Right lobe of liver (tissue), 6 donors: ENCODE results near the gene TTC39A. TPM values are rescaled to one million over a fixed set of nuclear protein-coding genes. Genes with fewer than 3 reads are reported as not detected.

Experiments
- ATAC-seq, 4 donors: fragments of 200-7000 bp; cut with Tn5 transposase; one replicate each; pipeline ENCODE4 v1.9.1; 2020; ENCODE audit warnings: mild to moderate bottlenecking in 4 of 4, moderate library complexity in 4 of 4
- DNase-seq, 3 donors: peaks; one replicate each; pipeline ENCODE4 v3.0.0-alpha.2; 2020
- H3K27ac ChIP-seq, 3 donors: fragments of 200-600 bp; one replicate each; pipeline ENCODE4 v1.8.0; 2022
- H3K27me3 ChIP-seq, 2 donors: fragments of 200-600 bp; one replicate each; pipeline ENCODE4 v1.8.0; 2022
- H3K36me3 ChIP-seq, 4 donors: fragments of 200-600 bp; sonication (generic) in 1 of 4; one replicate each; pipeline versions ENCODE4 v1.5.1 to v1.8.0; 2017 to 2022; ENCODE audit warnings: control low read depth in 1 of 4
- H3K4me1 ChIP-seq, 4 donors: fragments of 200-600 bp; sonication (generic) in 1 of 4; one replicate each; pipeline versions ENCODE4 v1.5.1 to v1.8.0; 2017 to 2022; ENCODE audit warnings: control low read depth in 1 of 4
- H3K4me3 ChIP-seq, 3 donors: fragments of 200-600 bp; one replicate each; pipeline ENCODE4 v1.8.0; 2022
- H3K9me3 ChIP-seq, 4 donors: fragments of 200-600 bp; sonication (generic) in 1 of 4; one replicate each; pipeline versions ENCODE4 v1.5.1 to v1.8.0; 2017 to 2022; ENCODE audit warnings: control low read depth in 1 of 4
- POLR2A ChIP-seq: fragments of 450-650 bp; IDR thresholded peaks from one replicate; pipeline ENCODE4 v1.6.1; 2017; ENCODE audit warnings: antibody characterized with exemption, mild to moderate bottlenecking
- WGBS: methylation state at CpG from one replicate; pipeline ENCODE4 v1.1.6; 2018; ENCODE audit warnings: low coverage, low lambda C conversion rate; ENCODE audit not compliant: insufficient coverage; ENCODE audit errors: missing lambda C conversion rate; 5-methylcytosine and 5-hydroxymethylcytosine counted together
- intact Hi-C, 2 donors: fragments of 100-400 bp; cut with DNase I; formaldehyde crosslinking; loops; one replicate each; pipeline versions ENCODE4 v1.11.2 to v1.14.1; 2022
- total RNA-seq, 6 experiments: library from RNA; depleted of rRNA in 2 of 6; stranded (reverse); fragments of >200 nt in 2 of 6; fragmentation: NEBNext Ultra II Directional in 3 of 6; extraction: Animal tissue kit (Norgen Biotek cat#: 25700) in 3 of 6; gene quantifications; one replicate each; pipeline versions ENCODE4 v1.1.0 to v1.2.4, GENCODE V29; 2016 to 2023
- TF ChIP-seq, protein P1 (sequence below), 4 donors: fragments of 200-600 bp in 3 of 4; fragments of 450-650 bp in 1 of 4; IDR thresholded peaks; one replicate each; pipeline versions ENCODE4 v1.5.1 to v1.8.0; 2016 to 2022; ENCODE audit warnings: antibody characterized with exemption in 4 of 4, mild to moderate bottlenecking in 2 of 4
- donor health status: DM: no; HTN: yes; CAD: no.
- donor health status: DM: no; HTN: no; CAD: no.
- donor health status: DM: no; HTN: no; CAD: no.
- donor health status: DM: no; HTN: yes; CAD: no.
- donor health status: DM: no; HTN: yes; CAD: no.

TTC39A gene
- total RNA-seq, 6 experiments from 2014 or later: 0.34 to 8.5 (median 3.4) TPM

DNA sequence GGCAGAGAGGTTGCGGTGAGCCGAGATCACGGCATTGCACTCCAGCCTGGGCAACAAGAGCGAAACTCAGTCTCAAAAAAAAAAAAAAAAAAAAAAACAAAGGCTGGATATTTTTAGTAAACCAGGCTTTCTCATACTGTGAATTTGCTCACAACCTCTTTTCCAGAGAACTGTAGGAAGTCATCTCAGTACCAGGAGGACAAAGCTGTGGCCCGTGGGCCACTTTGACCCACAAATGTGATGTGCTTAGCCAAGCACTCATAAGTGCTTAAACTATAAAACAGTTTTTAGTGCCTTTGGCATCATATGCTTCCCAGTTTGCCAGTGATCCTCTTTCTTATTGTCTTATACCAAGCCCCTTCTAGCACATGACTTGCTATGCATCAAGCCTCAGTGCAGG lies 47.8 kb downstream of the TTC39A start:
- no peak for TF ChIP-seq POLR2A
- TF ChIP-seq, protein P1, sequence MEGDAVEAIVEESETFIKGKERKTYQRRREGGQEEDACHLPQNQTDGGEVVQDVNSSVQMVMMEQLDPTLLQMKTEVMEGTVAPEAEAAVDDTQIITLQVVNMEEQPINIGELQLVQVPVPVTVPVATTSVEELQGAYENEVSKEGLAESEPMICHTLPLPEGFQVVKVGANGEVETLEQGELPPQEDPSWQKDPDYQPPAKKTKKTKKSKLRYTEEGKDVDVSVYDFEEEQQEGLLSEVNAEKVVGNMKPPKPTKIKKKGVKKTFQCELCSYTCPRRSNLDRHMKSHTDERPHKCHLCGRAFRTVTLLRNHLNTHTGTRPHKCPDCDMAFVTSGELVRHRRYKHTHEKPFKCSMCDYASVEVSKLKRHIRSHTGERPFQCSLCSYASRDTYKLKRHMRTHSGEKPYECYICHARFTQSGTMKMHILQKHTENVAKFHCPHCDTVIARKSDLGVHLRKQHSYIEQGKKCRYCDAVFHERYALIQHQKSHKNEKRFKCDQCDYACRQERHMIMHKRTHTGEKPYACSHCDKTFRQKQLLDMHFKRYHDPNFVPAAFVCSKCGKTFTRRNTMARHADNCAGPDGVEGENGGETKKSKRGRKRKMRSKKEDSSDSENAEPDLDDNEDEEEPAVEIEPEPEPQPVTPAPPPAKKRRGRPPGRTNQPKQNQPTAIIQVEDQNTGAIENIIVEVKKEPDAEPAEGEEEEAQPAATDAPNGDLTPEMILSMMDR (IDR thresholded peaks at IDR 0.05): no peak
- no peaks in the 10 kb centered on the region for H3K27me3 ChIP-seq
- peaks cover 0 to 26% (median 0%) of the 10 kb centered on the region in 4 donors for H3K4me1 ChIP-seq
- ATAC-seq (no peak), DNase-seq (no peak)
- intact Hi-C loops: no loop called here
- H3K4me3 ChIP-seq: no peak overlapping the region
- H3K36me3 ChIP-seq: no peaks in the 10 kb centered on the region
- no peak overlapping the region for H3K27ac ChIP-seq
- H3K9me3 ChIP-seq: no peaks in the 10 kb centered on the region
- 89% methylated on average over 5 of the region's 5 CpGs for WGBS

DNA sequence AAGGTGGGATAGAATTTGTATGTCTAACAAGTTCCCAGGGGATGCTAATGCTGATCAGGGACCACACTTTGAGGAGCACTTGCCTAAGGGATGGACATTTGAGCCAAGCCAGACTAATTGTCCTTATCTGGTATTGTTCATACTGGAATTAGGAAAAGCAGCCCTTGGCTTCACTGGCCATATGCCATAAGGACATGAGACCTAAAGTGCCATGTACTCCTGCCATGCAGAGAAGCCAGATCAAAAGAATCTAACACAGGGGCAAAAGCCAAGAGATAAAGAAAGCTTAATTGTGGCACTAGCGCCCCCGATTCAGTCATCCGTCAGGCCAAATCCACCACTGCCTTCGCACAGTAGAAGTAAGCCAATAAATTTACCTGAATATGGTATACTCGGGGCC lies 48.6 kb downstream of the TTC39A start:
- WGBS: 96% methylated on average over 5 of the region's 5 CpGs
- DNase-seq (no peak), ATAC-seq (no peak)
- Histone ChIP-seq H3K27ac (no peak overlapping the region), H3K36me3 (no peaks in the 10 kb centered on the region), H3K27me3 (no peaks in the 10 kb centered on the region), H3K4me1 (peaks cover 0 to 22% (median 0%) of the 10 kb centered on the region in 4 donors), H3K9me3 (no peaks in the 10 kb centered on the region), H3K4me3 (no peak overlapping the region)
- TF ChIP-seq, protein P1 (IDR thresholded peaks at IDR 0.05): no peak
- no peak for TF ChIP-seq POLR2A
- intact Hi-C loops: no loop called here

DNA sequence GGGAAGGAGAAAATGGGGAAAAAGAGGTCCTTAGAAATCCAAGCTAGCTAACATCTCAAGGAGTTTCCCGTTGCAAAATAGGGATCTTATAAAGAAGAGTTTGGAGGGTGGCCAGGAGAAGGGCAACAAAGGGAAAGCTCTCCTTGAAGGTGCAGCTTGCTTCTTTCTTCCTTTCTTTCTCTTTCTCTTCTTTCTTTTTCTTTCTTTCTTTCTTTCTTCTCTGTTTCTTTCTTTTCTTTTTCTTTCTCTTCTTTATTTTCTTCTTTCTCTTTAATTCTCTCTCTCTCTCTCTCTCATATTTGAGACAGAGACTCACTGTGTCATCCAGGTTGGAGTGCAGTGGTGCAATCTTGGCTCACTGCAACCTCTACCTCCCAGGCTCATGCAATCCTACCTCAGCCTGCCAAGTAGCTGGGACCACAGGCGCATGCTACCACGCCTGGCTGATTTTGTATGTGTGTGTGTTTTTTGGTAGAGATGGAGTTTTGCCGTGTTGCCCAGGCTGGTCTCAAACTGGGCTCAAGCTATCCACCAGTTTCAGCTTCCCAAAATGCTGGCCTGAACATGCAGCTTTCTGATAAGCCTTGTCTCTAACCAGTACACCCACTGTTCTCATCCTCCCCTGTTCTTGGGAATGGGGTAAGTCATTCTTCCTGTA lies 49.9 kb downstream of the TTC39A start:
- Histone ChIP-seq H3K27me3 (no peaks in the 10 kb centered on the region), H3K4me1 (peaks cover 0 to 13% (median 0%) of the 10 kb centered on the region in 4 donors), H3K9me3 (no peaks in the 10 kb centered on the region), H3K4me3 (no peak overlapping the region), H3K27ac (no peak overlapping the region), H3K36me3 (peaks cover 0 to 4% (median 0%) of the 10 kb centered on the region in 4 donors)
- TF ChIP-seq, protein P1 (IDR thresholded peaks at IDR 0.05): no peak
- TF ChIP-seq POLR2A: no peak
- ATAC-seq (peak; percentile 76 to 89 (median 80)), DNase-seq (peak; percentile 45 to 79 (median 76))
- WGBS: 15% methylated on average over 4 of the region's 4 CpGs
- intact Hi-C loops: no loop called here

DNA sequence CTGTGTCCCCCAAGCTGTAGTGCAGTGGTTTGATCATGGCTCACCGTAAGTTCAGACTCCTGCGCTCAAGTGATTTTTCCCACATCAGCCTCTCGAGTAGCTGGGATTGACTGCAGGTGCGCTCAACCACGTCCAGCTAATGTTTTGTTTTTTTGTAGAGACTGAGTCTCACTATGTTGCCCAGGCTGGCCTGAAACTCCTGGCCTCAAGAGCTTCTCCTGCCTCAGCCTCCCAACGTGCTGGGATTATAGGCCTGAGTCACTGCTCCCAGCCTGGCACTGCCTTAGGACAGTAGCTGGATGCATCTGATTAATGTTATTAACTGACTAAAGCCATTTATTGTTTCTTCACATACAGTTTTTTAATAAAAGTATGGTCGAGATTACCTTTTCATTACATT lies 54.1 kb downstream of the TTC39A start:
- no peaks in the 10 kb centered on the region for H3K27me3 ChIP-seq
- intact Hi-C loops: no loop called here
- no peak for DNase-seq

More for the DNA sequence above, 54.1 kb downstream of the TTC39A start:
- 96% methylated on average over 7 of the region's 7 CpGs for WGBS
- Histone ChIP-seq H3K4me3 (no peak overlapping the region), H3K36me3 (peaks cover 0 to 16% (median 0%) of the 10 kb centered on the region in 4 donors), H3K4me1 (peaks cover 0 to 10% (median 0%) of the 10 kb centered on the region in 4 donors), H3K27ac (no peak overlapping the region), H3K9me3 (no peaks in the 10 kb centered on the region)
- TF ChIP-seq, protein P1 (IDR thresholded peaks at IDR 0.05): no peak
- TF ChIP-seq POLR2A: no peak
- ATAC-seq: no peak
